Measurements from ENCODE around the gene MYO16. TPM values are rescaled to one million over a fixed set of nuclear protein-coding genes. Genes with fewer than 3 reads are reported as not detected.

MYO16 gene
- total and polyA plus RNA-seq, 3 donors from 2014 or later = 3.1 to 4.0 (median 3.4) TPM

DNA sequence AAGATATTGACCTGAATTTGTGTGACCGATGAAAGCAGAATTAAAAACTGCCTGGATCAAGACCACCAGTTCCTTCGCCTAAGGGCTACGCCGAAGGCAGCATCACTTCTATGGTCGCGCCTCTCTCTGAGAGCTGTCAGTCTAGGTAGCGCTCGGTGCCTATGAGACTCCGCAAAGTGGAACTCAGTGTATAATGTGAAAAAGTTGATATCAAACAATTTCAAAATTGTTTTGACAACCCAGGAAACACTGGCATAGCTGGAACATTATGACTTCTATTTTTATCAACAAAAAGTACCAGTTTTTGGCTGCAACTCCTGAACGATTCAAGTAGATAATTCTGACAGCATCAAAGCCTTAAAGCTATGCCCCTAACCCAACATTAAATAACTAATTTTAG is 223.6 kb downstream of the MYO16 start:
- no peak overlapping the region for H3K4me3 ChIP-seq
- intact Hi-C loops (cut with DNase I; ENCODE audit: low total_unique reads) = no loop called here
- TF ChIP-seq, protein P1, sequence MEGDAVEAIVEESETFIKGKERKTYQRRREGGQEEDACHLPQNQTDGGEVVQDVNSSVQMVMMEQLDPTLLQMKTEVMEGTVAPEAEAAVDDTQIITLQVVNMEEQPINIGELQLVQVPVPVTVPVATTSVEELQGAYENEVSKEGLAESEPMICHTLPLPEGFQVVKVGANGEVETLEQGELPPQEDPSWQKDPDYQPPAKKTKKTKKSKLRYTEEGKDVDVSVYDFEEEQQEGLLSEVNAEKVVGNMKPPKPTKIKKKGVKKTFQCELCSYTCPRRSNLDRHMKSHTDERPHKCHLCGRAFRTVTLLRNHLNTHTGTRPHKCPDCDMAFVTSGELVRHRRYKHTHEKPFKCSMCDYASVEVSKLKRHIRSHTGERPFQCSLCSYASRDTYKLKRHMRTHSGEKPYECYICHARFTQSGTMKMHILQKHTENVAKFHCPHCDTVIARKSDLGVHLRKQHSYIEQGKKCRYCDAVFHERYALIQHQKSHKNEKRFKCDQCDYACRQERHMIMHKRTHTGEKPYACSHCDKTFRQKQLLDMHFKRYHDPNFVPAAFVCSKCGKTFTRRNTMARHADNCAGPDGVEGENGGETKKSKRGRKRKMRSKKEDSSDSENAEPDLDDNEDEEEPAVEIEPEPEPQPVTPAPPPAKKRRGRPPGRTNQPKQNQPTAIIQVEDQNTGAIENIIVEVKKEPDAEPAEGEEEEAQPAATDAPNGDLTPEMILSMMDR (IDR thresholded peaks at IDR 0.05) = no peak
- TF ChIP-seq POLR2A (IDR thresholded peaks at IDR 0.05) = no peak
- WGBS, 2 donors = 90 to 92% methylated on average over 10 of the region's 10 CpGs
- H3K36me3 ChIP-seq (ENCODE audit: low read depth, missing control alignments) = no peaks in the 10 kb centered on the region
- H3K27ac ChIP-seq = no peak overlapping the region
- H3K4me1 ChIP-seq = no peaks in the 10 kb centered on the region
- no peak for DNase-seq
- H3K9me3 ChIP-seq = no peaks in the 10 kb centered on the region
- no peaks in the 10 kb centered on the region for H3K27me3 ChIP-seq

DNA sequence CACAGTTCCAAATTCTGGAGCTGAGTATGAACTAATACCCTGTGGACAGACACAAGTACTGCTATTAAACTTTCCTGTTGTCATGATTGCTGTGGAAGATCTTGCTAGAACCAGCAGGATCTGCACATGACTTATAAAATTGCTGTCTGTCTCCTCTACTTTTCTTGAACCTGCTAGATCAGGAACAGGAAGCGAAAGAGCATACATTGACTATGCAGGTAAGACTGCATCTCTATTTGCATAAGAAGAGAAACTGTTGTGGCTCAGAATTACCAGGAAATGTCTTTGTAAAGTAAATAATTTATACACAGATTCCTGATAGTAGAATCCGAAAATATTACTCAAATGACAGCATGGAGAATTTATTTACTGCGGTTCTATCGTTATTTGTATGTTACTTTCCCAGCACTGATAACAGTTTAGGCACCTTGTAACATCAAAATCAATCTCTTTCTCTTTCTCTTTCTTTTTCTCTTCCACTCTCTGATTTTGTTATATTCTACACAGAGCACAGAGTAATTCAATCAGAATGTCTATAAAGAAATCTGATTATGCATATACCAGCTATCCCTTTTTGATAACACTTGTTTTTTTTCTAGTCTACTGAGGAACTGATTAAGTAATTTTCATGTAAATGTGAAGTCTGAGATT is 226.5 kb downstream of the MYO16 start:
- WGBS, 2 donors = 72 to 74% methylated on average over 4 of the region's 4 CpGs

DNA sequence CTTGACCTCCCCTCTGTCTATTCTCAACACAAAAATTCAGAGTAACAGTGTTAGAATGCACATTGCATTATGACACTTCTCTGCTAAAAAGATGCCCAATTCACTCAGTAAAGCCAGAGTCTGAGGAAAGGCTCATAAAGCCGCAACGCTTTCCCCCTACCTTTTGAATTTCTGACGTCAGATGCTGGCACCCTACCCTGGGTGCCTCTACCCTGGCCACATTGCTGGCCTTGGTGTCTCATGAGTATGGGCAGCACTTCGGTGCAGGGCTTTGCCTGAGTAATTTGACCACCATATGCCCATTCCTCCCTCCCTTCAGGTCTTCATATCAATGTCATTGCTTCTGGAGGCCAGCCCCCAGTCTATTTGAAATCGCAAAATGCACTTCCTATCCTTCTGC is 229.3 kb downstream of the MYO16 start:
- no peak overlapping the region for H3K27ac ChIP-seq
- WGBS, 2 donors = 92% methylated on average over 5 of the region's 5 CpGs
- H3K36me3 ChIP-seq (ENCODE audit: low read depth, missing control alignments) = no peaks in the 10 kb centered on the region
- H3K4me1 ChIP-seq = no peaks in the 10 kb centered on the region
- no peak overlapping the region for H3K4me3 ChIP-seq
- no peaks in the 10 kb centered on the region for H3K9me3 ChIP-seq
- no peak for TF ChIP-seq POLR2A (IDR thresholded peaks at IDR 0.05)
- TF ChIP-seq, protein P1 (IDR thresholded peaks at IDR 0.05) = no peak
- DNase-seq = no peak
- intact Hi-C loops (cut with DNase I; ENCODE audit: low total_unique reads) = no loop called here
- H3K27me3 ChIP-seq = no peaks in the 10 kb centered on the region

More for the DNA sequence above, 226.5 kb downstream of the MYO16 start:
- Histone ChIP-seq H3K36me3 (ENCODE audit: low read depth, missing control alignments) (no peaks in the 10 kb centered on the region), H3K4me3 (no peak overlapping the region), H3K27me3 (no peaks in the 10 kb centered on the region), H3K4me1 (no peaks in the 10 kb centered on the region), H3K27ac (no peak overlapping the region), H3K9me3 (no peaks in the 10 kb centered on the region)
- intact Hi-C loops (cut with DNase I; ENCODE audit: low total_unique reads) = no loop called here
- TF ChIP-seq POLR2A (IDR thresholded peaks at IDR 0.05) = no peak
- TF ChIP-seq, protein P1 (IDR thresholded peaks at IDR 0.05) = no peak
- DNase-seq = no peak

DNA sequence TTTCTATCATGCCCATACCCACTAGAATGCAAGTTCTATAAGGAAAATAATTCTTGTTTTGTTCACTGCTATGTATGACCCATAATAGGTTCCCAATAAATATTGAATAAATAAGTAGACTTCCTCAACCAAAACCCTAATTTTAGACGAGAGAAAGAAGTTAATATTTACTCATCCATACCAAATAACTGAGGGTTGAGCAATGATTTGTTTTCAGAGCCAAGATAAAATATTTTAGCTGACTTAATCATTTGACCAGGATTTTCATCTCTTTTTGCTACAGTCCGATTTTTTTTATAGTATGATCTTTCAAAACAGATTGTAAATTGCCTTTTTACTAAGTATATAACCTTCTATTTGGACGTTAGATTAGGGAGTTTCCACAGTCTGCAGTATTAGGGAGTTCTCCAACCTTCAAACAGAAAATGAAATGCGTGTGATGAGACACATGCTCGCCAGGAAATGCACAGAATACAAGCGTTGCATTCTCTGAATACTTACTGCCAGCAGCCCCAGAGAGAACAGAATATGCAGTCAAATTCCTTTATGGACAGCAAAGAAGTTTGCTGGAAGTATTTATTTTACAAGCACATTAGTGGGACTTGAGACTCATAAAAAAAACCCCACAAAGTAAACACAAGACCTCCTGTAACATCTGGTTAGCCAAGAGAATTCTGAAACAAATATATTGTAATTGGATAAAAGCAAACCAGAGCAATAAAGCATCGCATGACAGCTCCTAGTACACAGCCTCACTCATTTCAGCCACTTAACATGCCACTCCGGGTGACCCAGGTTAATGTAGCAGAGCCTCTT is 230.0 kb downstream of the MYO16 start:
- no peak overlapping the region for H3K27ac ChIP-seq
- H3K9me3 ChIP-seq = no peaks in the 10 kb centered on the region
- no peaks in the 10 kb centered on the region for H3K4me1 ChIP-seq
- intact Hi-C loops (cut with DNase I; ENCODE audit: low total_unique reads) = no loop called here
- H3K27me3 ChIP-seq = no peaks in the 10 kb centered on the region
- 42 to 53% methylated on average over 8 of the region's 8 CpGs for WGBS, 2 donors
- H3K36me3 ChIP-seq (ENCODE audit: low read depth, missing control alignments) = no peaks in the 10 kb centered on the region
- no peak overlapping the region for H3K4me3 ChIP-seq
- DNase-seq = no peak
- TF ChIP-seq, protein P1 (IDR thresholded peaks at IDR 0.05) = no peak
- no peak for TF ChIP-seq POLR2A (IDR thresholded peaks at IDR 0.05)
